HG03064 (cell line): ENCODE data around the gene SLC39A11.
"Not testable (repeated sequence)": the region's sequence is repeated elsewhere in the genome, so short reads cannot be mapped to it uniquely, and the experiment has no call there.

Experiments used
- ATAC-seq: cut with Tn5 transposase; IDR thresholded peaks from one replicate; pipeline ENCODE4 v1.9.1; 2021; ENCODE audit warnings: low read depth; ENCODE audit not compliant: unreplicated experiment

Gene SLC39A11

DNA sequence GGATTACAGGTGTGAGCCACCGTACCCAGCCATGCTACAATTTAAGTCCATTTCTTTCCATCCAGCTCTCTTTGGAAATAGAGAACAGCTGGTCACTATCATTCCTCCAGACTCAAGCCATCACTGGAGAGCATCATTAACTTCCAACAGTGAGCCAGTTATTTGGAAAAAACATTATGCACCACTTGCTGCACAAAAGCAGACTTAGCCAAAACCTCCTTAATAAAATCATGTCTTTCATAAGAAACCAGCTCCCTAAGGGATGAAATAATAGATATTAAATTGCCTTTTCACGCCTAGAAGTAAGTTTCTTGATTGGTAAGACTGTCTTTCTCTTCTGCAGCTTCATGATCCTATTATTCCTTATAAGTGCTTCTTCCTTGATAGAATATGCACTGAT is 17.9 kb downstream of the SLC39A11 start:
- ATAC-seq: no peak

DNA sequence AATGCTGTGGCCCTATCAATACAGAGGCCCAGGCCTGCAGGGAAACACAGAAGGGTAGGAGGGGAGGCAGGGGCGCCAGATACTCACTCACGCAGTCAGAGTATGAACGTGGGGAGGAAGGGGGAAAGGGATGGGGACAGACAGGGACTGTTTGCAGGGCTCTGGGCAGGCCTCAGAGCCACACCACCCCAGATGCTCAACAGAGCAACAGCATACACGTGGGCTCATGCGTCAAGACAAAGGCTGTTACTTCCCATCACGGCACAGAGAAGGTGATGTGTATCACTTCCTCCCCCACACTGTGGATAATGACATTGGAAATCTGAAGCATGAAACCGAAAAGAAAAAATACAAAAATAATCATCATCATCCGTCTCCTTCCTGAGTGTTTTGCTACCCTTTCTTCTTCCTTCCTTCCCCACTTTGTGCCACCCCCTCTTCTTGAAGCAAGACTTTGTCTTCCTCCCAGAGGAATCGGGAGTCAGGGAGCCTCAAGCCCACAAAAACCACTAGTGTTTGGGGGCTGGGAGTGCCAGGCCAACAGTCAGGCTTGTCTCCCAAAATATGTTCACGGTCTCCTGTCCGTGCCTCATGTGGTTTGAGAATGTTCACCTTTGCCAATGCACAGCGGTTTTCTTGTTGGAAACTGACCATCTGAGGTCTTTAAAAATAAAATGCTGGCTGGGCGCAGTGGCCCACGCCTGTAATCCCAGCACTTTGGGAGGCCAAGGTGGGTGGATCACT is 20.1 kb downstream of the SLC39A11 start:
- ATAC-seq: no peak

DNA sequence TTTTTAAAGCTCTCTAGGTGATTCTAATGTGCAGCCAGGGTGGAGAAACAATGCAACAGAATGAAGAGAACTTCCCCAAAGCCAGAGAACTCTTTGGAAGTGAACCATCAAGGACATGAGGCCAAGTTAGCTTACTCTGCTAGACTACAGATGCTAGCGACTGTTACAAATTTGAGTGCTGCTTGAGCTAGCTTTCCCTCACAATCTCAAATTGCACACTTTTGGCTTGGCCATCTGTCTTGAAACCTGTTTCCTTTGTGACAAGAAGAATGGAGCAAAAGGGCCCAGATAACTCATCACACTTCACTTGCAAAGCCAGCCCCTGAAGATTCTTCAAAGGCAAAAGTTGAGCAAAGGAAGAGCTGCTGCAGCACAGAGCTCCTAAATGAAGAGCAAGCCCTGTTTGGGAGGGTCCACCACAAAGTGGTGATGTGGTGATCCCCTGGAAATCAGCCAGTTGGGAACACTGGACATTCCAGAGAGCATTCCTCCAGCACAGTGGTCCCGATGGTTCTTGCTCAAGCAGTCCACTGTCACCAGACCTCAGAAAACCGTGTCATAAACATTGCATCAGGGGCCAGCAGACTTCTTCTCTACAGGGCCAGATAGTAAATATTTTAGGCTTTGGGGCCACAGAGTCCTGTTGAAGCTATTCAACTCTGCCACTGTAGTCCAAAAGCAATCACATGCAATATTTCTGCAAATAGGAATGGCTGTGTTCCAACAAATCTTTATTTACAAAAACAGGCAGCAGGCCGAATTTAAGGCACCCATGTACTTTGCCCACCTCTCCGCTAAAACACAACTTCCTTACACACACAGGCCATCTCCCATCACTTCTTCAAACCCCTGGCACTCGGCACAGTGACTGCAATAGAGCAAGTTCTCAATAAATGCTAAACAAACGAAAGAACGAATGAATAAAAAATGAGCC is 21.2 kb downstream of the SLC39A11 start:
- no peak for ATAC-seq

DNA sequence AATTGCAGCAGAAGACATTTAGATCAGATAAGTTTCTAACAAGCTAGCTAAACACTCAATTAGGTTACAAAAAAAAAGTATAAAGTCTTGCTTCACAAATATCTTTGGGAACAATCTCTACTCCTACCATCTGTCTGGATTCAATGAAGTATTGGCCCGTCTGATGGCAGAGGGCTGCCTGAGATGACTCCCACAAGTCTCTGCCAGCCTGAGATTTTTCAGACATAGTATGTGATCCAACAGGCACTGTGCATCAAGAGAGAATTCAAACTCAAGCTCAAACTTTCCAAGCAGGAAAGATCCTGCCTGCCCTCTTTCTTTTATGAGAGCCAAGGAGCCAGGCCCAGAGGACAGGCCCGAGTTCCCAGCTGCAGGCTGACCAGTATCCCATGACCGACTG is 22.6 kb downstream of the SLC39A11 start:
- no peak for ATAC-seq

DNA sequence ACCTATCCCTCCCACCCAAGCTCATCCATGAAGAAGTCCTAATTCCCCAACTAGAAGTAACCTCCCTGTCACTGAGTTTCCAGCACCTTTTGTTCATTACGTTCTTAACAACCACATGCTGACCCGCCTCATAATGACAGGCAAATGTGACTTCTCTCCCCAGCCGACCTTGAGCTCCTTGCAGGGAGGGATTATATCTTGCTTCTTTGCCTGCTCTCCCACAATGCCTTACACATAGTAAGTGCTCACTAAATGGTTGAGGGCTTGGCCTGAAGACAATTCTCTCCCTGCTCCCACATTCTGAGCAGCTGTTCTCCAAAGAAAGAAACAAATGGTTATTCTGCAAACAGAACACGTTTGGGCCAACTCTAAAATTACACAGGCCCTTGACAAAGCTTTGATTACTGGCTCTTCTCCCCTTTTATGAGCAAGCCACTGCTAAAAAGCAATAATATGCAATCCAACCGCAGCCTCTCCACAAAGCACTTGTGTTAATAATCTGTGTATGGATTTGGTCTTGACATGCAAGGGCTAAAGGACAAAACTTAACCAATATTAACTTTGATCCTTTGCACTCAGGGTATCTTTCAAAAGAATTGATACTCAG is 23.2 kb downstream of the SLC39A11 start:
- ATAC-seq: no peak

DNA sequence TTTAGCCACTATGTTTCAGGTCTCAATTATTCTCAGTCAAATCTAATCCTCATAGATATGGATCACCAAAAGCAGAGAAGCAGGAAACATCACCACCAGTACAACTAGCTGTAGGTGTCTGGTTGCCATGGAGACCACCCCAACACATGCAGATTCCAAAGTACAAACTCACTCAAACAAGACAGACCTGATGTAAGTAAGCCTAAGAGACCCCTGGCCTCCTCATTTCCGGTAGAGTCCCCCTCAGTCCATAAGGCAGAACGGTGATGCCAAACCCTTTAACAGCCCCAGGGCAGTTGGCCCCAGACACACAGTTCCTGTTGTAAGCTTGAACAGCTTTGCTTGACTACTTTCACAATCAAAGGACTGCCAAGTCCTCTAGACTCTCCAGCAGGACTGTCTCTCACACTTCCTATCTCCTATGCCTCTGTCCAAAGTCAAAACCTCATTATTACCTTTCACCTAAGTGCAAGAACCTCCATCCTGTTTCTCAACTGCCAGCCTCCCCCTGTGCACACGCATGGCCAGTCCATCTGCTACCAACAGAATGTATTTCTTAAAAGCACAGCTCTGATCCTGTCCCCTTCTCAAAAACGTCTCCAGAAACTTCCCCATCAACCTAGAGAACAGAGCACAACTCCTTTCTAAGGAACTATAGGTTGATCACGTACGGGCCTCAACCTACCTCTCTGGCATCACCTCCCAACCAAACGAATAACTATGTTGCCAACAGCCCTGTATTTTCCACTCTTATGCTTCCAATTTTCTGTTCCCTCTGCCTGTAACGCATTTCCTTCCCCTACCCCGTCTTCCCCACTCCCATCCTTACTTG is 23.9 kb downstream of the SLC39A11 start:
- no peak for ATAC-seq

DNA sequence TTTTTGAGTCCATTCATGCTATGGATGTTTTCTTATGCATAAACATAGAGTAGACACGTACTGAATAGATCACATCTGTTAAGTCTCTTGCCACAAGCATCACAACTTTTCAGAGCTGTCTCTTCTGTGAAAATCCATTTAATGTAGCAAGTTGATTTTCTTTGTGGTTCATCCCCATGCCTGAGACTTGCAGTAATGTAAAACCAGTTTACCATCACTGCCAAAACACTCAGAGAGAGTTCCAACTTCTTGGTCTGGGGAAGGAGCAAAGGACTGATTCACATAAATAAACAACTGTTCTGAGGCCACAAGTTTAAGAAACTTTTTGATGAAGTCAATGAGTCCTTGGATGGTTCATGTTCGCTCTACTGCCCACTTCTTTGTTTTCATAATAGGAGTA is 24.8 kb downstream of the SLC39A11 start:
- not testable (repeated sequence) for ATAC-seq

DNA sequence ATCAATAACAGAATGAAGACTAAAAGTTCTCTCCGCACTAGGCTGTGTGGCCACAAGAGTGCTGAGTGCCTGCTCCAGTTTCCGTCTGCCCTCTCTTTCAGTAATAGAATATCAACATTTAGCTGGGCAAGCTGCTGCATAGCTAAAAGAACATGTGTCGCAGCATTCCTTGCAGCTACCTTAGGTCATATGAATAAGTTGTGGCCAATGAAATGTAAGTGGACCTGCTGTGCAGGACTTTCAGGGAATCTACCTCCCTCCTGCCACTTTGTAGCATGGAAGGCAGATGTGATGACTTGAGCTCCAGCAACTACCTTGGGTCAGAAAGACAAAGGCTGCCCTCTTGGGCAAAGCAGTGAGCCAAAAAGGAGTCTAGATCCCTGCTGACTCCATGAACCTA is 25.4 kb downstream of the SLC39A11 start:
- no peak for ATAC-seq

DNA sequence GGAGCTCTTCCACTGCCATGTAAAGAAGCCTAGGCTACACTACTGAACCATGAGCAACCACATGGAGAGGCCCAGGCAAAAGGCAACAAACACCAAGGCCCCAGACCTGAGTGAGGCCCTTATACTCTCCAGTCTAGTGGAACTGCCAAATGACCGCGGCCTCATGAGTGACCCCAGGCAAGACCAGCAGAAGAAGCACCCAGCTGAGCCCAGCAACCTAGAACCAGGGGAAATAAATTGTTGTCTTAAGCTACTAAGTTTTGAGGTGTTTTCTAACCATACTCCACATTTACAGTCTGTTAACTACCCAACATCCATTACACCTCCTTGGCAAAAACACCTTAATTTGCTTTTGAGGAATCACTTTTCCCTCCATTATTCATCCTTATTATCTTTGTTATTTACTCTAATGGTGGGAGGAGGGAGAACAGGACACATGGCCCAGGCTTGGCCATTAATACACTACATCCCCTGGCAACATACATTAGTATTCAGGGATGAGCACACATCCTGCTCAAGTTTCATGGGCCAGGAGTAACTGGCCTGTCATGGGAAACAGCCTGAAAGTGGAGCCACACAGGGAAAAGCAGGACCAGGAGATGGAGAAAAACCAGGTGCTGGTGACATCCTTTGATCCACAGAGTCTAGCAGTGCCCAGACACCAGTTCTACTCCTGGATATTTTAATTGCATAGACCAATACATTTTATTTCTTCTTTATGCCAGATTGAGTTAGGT is 26.2 kb downstream of the SLC39A11 start:
- no peak for ATAC-seq

DNA sequence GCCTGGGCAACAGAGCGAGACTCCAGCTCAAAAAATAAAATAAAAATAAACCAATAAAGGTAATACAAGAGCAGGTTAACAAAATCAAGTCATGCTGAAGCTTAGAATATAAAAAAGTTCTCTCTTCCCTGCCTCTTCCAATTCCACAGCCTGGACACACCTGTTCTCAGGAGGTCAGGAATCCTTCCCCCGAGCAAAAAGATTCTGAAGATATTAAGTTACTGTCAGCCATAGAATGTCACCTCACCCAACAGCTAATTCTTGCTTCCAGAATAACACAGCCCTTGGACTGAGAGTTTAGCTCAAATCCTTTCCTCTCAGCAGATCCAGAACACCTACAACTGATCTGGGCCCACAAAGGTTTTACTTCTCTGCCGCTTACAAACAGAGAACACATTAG is 27.1 kb downstream of the SLC39A11 start:
- no peak for ATAC-seq

DNA sequence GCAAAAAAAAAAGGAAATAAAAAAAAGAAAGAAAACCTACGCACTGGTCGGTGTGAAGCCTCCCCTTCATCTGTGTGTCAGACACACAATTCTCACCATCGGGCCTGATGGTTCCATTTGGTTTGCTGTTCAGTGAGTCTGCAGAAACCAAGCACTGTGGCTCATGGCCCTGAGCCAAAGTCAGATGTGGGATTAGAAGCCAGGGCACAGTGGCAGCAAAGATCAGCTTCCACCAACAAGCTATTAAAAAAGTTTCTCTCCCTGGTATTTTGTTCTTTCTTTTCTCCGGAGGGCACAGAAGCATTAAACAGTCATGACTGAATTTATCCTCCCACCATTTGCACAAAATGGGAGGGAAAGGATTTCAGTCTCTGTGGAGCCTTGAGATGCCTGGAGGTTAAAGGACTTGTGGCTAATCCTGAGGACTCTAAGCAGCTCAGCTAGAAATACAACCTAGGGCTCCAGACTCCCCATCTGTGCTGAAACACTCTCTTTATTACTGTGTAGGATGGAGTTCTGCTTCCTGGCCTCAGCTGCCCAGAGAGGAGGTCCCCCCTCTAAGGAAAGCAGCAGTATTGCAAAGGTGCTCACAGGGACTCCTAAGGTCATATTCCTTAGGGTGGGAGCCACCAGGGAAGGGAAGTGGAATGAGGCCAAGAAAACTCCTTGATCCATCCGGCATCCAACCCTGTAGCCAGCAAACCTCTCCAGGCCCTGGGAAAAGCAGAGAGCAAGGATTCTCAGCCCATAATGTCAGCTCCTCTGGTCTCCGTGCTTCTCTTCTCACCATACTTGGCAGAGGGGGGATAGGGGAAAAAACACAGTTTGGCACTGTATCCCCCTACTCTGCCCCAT is 28.2 kb downstream of the SLC39A11 start:
- no peak for ATAC-seq

DNA sequence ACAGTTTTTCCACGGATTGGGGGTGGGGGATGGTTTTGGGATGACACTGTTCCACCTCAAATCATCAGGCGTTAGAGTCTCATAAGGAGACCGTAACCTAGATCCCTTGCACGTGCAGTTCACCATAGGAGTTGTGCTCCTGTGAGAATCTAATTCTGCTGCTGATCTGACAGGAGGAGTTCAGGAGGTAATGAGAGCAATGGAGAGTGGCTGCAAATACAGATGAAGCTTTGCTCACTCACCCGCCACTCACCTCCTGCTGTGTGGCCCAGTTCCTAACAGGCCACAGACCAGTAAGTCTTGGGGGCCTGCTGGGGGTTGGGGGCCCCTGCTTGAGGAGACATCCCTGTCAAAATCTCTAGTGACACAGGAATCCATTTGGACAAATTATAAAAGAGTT is 29.8 kb downstream of the SLC39A11 start:
- ATAC-seq: no peak

DNA sequence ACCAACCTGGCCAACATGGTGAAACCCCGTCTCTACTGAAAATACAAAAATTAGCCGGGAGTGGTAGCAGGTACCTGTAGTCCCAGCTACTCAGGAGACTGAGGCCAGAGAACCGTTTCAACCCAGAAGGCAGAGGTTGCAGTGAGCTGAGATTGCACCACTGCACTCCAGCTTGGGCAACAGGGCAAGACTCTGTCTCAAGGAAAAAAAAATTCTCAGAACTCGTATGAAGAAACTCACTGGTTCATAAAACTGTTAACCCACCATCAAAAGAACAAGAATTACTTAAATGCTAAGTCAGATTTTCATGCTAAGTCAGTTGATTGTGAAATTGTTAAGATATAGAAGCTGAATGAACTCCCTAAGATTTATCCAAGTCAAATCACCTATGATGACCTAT is 31.3 kb downstream of the SLC39A11 start:
- no peak for ATAC-seq

DNA sequence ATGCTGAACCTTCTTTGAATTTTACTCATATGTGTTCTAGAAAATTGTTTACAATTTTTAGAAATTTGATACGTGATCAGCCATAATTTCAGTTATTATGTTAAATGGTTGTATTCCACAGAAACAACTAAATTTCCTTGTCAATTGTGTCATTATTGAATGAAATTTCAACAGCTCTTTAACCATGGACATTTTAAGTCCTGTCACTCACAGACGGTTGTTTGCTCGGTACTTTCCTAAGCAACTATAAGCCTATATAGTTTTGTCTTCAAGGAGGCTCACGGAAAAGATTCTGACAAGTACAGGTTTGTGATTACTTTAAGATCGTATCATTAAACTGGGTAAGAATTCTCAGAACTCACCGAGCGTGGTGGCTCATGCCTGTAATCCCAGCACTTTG is 31.8 kb downstream of the SLC39A11 start:
- no peak for ATAC-seq

DNA sequence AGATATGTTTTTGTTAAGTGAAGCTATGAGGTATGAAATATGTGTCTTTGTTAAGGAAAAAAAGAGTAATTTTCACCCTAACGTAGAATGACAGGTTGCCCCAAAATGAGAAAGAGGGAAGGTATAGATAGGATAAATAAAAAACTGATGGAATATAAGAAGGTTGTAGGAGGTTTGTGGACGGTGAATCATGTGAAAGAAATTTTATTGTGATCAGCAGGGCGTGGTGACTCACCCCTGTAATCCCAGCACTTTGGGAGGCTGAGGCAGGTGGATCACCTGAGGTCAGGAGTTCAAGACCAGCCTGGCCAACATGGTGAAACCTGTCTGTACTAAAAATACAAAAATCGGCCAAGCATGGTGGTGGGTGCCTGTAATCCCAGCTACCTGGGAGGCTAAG is 32.8 kb downstream of the SLC39A11 start:
- ATAC-seq: not testable (repeated sequence)

DNA sequence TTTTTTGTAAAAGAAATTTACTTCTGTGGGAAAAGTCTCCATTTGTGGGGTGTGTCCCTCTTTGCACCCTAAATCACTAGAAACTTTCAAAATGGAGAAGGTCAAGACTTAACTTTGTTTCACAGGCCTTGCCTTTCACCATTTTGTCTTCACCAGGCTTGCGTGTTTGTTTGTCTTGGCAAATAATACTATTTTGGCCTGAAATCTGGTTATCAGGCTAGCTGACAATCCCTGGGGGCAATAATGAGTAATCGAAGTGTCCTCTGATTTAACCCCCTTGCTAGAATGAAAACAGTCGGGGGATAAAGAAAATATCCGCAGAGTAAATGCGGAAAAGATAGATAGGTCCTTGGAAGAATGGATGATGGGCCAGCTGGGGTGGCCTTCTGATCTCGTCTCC is 34.5 kb downstream of the SLC39A11 start:
- no peak for ATAC-seq

DNA sequence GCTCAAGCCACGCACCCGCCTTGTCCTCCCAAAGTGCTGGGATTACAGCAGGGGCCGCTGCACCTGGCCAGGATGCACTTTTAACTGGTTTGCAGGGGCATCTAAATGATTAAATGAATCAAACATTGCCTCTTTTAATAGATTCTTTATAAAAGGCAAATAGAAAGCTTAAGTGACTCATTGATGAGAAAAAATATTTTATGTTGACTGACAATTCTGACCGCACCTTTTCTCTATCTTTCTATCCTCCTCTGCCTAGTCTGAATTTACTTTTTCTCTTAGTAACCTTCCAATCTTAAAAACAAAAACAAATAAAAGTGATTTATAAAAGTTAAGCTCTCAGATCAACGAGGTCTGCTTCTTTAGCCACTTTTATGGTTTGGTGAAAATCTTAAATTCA is 35.3 kb downstream of the SLC39A11 start:
- ATAC-seq: no peak

DNA sequence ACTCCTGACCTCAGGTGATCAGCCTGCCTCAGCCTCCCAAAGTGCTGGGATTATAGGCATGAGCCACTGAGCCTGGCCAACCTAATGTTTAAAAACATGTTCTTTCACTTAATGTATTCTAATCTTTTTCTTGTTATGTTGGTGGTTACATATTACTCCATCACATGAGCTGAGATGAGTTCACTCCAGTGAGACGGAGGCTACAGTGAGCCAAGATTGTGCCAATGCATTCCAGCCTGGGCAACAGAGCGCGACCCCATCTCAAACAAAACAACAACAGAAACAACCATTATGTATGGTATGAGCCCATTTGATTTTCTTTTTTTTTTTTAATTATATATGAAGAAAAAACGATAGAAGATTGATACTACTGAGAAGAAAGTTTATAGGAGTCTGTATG is 39.6 kb downstream of the SLC39A11 start:
- ATAC-seq: no peak

DNA sequence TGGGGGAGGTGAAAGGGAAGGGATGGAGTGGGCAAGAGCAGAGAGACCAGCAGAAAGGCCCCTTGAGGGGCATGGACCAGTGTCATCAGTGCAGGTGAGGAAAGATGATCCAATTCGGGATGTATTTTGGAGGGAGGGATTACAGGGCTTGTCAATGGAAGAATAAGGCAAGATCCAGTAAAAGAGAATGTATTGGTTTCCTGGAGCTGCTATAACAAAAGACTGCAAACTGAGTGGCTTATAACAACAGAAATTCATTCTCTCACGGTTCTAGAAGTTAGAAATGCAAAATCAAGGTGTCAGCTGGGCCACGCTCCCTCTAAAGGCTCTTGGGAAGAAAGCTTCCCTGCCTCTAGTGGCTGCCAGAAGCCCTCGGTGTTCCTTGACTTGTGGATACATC is 41.7 kb downstream of the SLC39A11 start:
- no peak for ATAC-seq
